Endothelial cell (in vitro differentiated cells): Measurements from ENCODE around the gene OGFR. TPM values are rescaled to one million over a fixed set of nuclear protein-coding genes. Genes with fewer than 3 reads are reported as not detected.

Experiments used
- DNase-seq: peaks from one replicate; pipeline ENCODE4 v3.0.0; 2021; ENCODE audit warnings: low spot score
- H3K27ac Mint-ChIP-seq: one replicate; pipeline ENCODE4 v1.8.0; 2021; ENCODE audit warnings: mixed read lengths, inconsistent platforms; ENCODE audit not compliant: unreplicated experiment
- H3K27me3 Mint-ChIP-seq: one replicate; pipeline ENCODE4 v1.8.0; 2021; ENCODE audit warnings: mild to moderate bottlenecking, moderate library complexity, mixed read lengths, inconsistent platforms; ENCODE audit not compliant: unreplicated experiment
- H3K36me3 Mint-ChIP-seq: one replicate; pipeline ENCODE4 v1.8.0; 2021; ENCODE audit warnings: mild to moderate bottlenecking, low read depth, mixed read lengths, inconsistent platforms; ENCODE audit not compliant: unreplicated experiment
- H3K4me1 Mint-ChIP-seq: one replicate; pipeline ENCODE4 v1.8.0; 2021; ENCODE audit warnings: mild to moderate bottlenecking, mixed read lengths, inconsistent platforms; ENCODE audit not compliant: unreplicated experiment
- H3K4me3 Mint-ChIP-seq: one replicate; pipeline ENCODE4 v1.8.0; 2021; ENCODE audit warnings: mild to moderate bottlenecking, mixed read lengths, inconsistent platforms; ENCODE audit not compliant: unreplicated experiment
- H3K9me3 Mint-ChIP-seq: one replicate; pipeline ENCODE4 v1.8.0; 2021; ENCODE audit warnings: mixed read lengths, inconsistent platforms; ENCODE audit not compliant: unreplicated experiment
- total RNA-seq: library from RNA; stranded (reverse); fragmentation: NEBNext Ultra II Directional; extraction: Animal tissue kit (Norgen Biotek cat#: 25700); gene quantifications from one replicate; pipeline ENCODE4 v1.2.1, GENCODE V29; 2021; ENCODE audit not compliant: unreplicated experiment
- TF ChIP-seq, protein P1 (sequence below): fragments of 200-600 bp; sonication (generic); IDR thresholded peaks from one replicate; pipeline ENCODE4 v1.5.0; 2021; ENCODE audit warnings: antibody characterized with exemption; ENCODE audit not compliant: unreplicated experiment

OGFR gene
- total RNA-seq, 1 donor from 2014 or later, result 27.6 TPM

DNA sequence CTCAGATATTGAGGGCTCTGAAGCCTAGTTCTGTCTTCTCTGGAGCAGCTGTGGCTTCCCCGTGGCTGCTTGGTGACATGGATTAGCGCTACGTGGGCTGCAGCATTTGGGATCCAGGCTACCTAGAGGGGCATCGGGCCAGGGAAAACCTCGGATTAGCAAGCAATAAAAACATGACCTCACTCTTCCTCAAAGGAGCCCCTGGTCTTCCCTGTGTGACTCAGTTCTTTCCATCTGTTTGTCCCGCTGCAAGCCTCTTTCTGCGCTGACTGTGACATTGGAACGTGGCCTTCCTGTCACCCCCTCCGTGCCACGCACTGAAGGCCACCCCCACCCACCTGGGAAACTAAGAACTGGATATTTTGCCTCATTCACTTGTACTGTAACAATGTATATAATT is 4.8 kb upstream of the OGFR start:
- Mint-ChIP-seq H3K4me1 (peaks cover 2% of the 10 kb centered on the region), H3K9me3 (no peaks in the 10 kb centered on the region), H3K4me3 (peak overlapping the region; percentile 47), H3K27ac (no peak overlapping the region), H3K36me3 (peaks cover 14% of the 10 kb centered on the region), H3K27me3 (peaks cover 12% of the 10 kb centered on the region)
- DNase-seq, result no peak
- TF ChIP-seq, protein P1, sequence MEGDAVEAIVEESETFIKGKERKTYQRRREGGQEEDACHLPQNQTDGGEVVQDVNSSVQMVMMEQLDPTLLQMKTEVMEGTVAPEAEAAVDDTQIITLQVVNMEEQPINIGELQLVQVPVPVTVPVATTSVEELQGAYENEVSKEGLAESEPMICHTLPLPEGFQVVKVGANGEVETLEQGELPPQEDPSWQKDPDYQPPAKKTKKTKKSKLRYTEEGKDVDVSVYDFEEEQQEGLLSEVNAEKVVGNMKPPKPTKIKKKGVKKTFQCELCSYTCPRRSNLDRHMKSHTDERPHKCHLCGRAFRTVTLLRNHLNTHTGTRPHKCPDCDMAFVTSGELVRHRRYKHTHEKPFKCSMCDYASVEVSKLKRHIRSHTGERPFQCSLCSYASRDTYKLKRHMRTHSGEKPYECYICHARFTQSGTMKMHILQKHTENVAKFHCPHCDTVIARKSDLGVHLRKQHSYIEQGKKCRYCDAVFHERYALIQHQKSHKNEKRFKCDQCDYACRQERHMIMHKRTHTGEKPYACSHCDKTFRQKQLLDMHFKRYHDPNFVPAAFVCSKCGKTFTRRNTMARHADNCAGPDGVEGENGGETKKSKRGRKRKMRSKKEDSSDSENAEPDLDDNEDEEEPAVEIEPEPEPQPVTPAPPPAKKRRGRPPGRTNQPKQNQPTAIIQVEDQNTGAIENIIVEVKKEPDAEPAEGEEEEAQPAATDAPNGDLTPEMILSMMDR, result no peak

DNA sequence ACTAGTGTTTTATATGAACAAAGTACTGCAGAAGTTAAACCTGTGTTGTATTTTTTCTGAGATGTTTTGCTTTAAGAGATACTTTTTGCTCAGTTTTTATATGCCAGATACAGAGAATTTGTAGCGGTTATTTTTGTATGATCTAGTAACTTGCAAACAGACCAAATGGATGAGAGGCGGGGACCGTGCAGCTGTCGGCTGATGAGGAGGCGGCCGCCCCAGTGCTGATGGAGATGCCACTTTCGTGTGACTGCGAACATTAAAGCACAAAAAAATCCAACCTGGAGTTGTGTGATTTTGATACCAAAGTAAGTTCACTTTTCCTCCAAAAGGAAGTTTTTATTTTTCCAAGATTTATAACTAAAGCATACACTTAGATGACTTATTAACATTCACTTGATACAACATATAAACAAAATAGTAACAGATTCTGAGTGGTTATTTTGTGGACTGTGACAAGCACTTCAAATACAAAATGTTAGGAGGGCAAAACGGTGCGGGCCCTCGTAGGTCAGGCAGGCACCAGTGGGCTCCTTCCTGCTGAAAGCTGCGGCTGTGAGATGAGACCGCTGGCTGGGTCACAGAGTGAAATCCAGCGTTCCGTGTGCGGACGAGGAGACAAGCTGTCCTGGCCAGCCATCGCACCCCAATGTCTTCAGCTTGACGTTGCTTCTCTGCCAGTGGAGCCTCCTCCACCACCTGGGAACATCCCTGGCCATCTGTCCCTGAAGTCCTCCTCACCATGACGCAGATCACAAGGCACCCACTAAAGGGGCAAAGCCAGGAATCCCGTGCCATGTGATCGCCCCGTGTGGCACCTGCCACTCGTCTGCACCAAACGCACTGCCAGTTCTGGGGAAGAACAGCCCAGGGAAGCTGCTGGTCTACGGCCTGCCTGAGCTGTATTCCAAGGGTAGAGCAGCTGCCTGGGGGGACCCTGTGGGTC is 4.0 kb upstream of the OGFR start:
- H3K27me3 Mint-ChIP-seq, result peaks cover 12% of the 10 kb centered on the region
- peaks cover 14% of the 10 kb centered on the region for H3K36me3 Mint-ChIP-seq
- no peak overlapping the region for H3K27ac Mint-ChIP-seq
- H3K9me3 Mint-ChIP-seq, result no peaks in the 10 kb centered on the region
- DNase-seq, result no peak
- H3K4me3 Mint-ChIP-seq, result peak overlapping the region; percentile 47
- H3K4me1 Mint-ChIP-seq, result peaks cover 2% of the 10 kb centered on the region
- TF ChIP-seq, protein P1, result no peak

DNA sequence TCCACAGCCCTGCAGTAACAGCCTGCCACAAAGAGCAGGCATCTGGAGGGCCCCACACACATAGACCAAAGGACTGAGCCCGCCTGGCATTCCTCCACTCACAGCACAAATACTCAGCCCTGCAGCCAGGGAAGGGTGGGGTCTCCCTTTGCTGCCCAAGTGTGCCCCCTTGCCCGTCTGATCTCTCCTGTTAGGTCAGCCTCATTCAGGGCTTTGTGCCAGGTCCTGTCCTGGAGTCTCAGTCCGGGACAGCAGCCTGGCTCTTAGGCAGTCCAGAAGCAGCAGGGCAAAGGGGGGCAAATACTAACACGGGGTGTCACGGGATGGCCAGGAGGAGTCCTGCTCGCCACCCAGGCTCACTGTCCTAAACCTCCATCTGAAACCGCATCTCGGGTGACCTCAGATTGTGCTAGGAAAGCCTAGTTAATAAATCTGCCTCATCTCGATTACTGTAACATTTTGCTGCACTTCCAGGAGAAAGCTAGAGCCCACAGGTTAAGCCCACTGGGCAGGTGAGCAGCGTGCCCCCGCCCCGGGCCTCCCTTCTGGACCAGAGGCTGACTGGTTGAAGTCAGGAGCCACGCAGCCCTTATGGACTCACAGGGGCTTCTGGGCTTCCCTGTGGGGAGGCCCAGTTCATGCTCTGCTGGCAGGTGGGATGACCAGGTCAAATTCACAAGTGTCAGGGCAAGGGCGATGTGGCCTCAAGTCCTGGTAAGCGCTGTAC is 3.2 kb upstream of the OGFR start:
- no peak for DNase-seq
- H3K4me1 Mint-ChIP-seq, result no peaks in the 10 kb centered on the region
- no peak overlapping the region for H3K27ac Mint-ChIP-seq
- TF ChIP-seq, protein P1, result no peak
- H3K4me3 Mint-ChIP-seq, result no peak overlapping the region
- peaks cover 17% of the 10 kb centered on the region for H3K27me3 Mint-ChIP-seq
- H3K9me3 Mint-ChIP-seq, result no peaks in the 10 kb centered on the region
- H3K36me3 Mint-ChIP-seq, result peaks cover 14% of the 10 kb centered on the region

DNA sequence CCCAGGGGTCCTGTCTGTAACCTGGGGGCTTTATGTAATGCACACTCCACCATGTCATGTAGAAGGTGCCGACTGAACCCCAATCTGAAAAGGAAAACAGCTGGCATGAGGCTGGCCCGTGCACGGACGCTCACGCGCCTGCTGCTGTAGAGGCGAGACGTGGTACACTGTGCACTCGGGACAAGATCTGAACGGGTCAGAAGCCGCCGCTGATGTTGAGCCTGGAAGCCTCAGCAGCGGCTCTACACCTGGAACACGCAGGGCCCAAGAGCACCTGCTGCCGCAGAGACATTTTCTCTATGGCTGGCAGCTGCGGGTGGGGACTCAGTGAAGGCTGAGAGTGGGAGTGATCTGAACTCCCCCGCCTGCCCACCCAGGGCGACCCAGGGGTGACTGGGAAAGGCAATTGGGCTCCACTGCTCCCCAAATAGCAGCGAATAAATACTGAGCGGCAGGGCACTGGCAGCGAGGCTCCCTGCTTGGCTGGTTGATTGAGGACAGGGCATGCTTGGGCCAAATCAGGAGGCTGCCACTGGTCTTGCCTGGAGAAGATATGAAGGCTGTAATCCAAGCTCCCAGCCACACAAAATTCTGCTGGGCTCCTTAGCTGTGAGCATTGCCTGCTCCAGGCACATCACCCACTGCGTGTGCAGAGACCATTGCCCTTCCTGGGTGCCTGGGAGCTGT is 2.5 kb upstream of the OGFR start:
- peaks cover 14% of the 10 kb centered on the region for H3K36me3 Mint-ChIP-seq
- peaks cover 17% of the 10 kb centered on the region for H3K27me3 Mint-ChIP-seq
- no peak overlapping the region for H3K27ac Mint-ChIP-seq

More for the DNA sequence above, 2.5 kb upstream of the OGFR start:
- Mint-ChIP-seq H3K4me3 (no peak overlapping the region), H3K4me1 (no peaks in the 10 kb centered on the region), H3K9me3 (no peaks in the 10 kb centered on the region)
- TF ChIP-seq, protein P1, result no peak
- DNase-seq, result no peak
